GM23248 (cell line): ENCODE results near the gene HAGH.

ENCODE experiments used
- EZH2 ChIP-seq: fragments of 200-600 bp; sonication (generic); IDR thresholded peaks from 2 replicates; pipeline ENCODE4 v1.6.1; 2018; ENCODE audit warnings: antibody characterized with exemption, mild to moderate bottlenecking; ENCODE audit not compliant: insufficient read depth, poor library complexity, severe bottlenecking
- EZH2phosphoT487 ChIP-seq: fragments of 200-600 bp; sonication (generic); IDR thresholded peaks from 2 replicates; pipeline ENCODE4 v1.6.1; 2018; ENCODE audit warnings: antibody characterized with exemption, moderate library complexity, mild to moderate bottlenecking, low read depth; ENCODE audit not compliant: insufficient read depth

- no peak for TF ChIP-seq EZH2phosphoT487
- TF ChIP-seq EZH2 = no peak
Measured at GRCh38 chr16:1834096-1834495, 7.5 kb upstream of the HAGH start.
